K562 (cell line): ENCODE measurements around the gene ITPR1. TPM values are rescaled to one million over a fixed set of nuclear protein-coding genes. Genes with fewer than 3 reads are reported as not detected.

Experiments
- ATAC-seq: fragments of 200-7000 bp; cut with Tn5 transposase; 3 replicates; pipeline ENCODE4 v1.9.1; 2020; ENCODE audit warnings: moderate library complexity
- BruUV-seq: library from RNA; stranded (reverse); fragments of 400-500 nt; replicated peaks from 2 replicates; lab custom pipeline; 2021; lab: Mats Ljungman, UMichigan
- CTCF ChIA-PET: fragments of 300-600 bp; formaldehyde crosslinking; extraction: SDS; loops from one replicate; lab custom pipeline; 2021; ENCODE audit warnings: low intra/inter-chr PET ratio; lab: Yijun Ruan, JAX
- POLR2A ChIA-PET: fragments of 300-600, 350-650 bp; sonication (Branson Sonifier 250); formaldehyde crosslinking; extraction: SDS; loops from one replicate; lab custom pipeline; 2021; ENCODE audit warnings: antibody characterized with exemption, inconsistent platforms; lab: Yijun Ruan, JAX
- DNase-seq, 4 experiments: peaks; one replicate each; pipeline versions ENCODE4 v3.0.0 to v3.0.0-alpha.2; 2011 to 2018; ENCODE audit warnings: low spot score in 3 of 4, mixed read lengths in 3 of 4; ENCODE audit errors: extremely low read depth in 1 of 4
- FAIRE-seq: peaks from 2 replicates; lab custom pipeline; 2011; peaks lifted over from hg19 to GRCh38; lab: Jason Lieb, UNC
- H2AFZ ChIP-seq: 2 replicates; pipeline ENCODE4 v1.6.0; 2011; ENCODE audit warnings: low read depth, low read length, control low read depth, inconsistent platforms
- H3K27ac ChIP-seq: fragments of 200-600 bp; 3 replicates; pipeline ENCODE4 v1.8.0; 2011; ENCODE audit warnings: low read depth, mild to moderate bottlenecking, control low read depth, inconsistent platforms, low read length, moderate library complexity, mixed read lengths; ENCODE audit errors: extremely low read depth
- H3K27me3 ChIP-seq, 2 experiments: fragments of 300-600 bp in 1 of 2; 2 replicates in 1 of 2; 3 replicates in 1 of 2; pipeline versions ENCODE4 v1.6.0 to v1.8.0; 2011; ENCODE audit warnings: inconsistent platforms in 2 of 2, low read length in 2 of 2, mild to moderate bottlenecking in 1 of 2, mixed read lengths in 1 of 2, moderate library complexity in 1 of 2; ENCODE audit not compliant: control insufficient read depth in 2 of 2, insufficient read depth in 2 of 2
- H3K36me3 ChIP-seq: fragments of 300-600 bp; 3 replicates; pipeline ENCODE4 v1.8.0; 2011; ENCODE audit warnings: mild to moderate bottlenecking, low read length, inconsistent platforms; ENCODE audit not compliant: control insufficient read depth, insufficient read depth
- H3K4me1 ChIP-seq, 2 experiments: fragments of 200-600 bp in 1 of 2; replicated peaks in 1 of 2; 2 replicates in 1 of 2; 3 replicates in 1 of 2; pipeline versions ENCODE4 v1.5.1 to v1.8.0; 2011; ENCODE audit warnings: inconsistent platforms in 2 of 2, low read length in 2 of 2, mild to moderate bottlenecking in 1 of 2, mixed read lengths in 1 of 2, moderate library complexity in 1 of 2; ENCODE audit not compliant: control insufficient read depth in 2 of 2, insufficient read depth in 2 of 2
- H3K4me2 ChIP-seq: 2 replicates; pipeline ENCODE4 v1.6.1; 2011; ENCODE audit warnings: low read length, control low read depth, inconsistent platforms, mixed read lengths; ENCODE audit not compliant: insufficient read depth
- H3K4me3 ChIP-seq: fragments of 200-600 bp; sonication (generic), shearing (Covaris generic); 2 replicates; pipeline ENCODE4 v1.5.1; 2016; ENCODE audit warnings: control low read depth, inconsistent platforms
- H3K79me2 ChIP-seq: fragments of 200-600 bp; 3 replicates; pipeline ENCODE4 v1.8.0; 2011; ENCODE audit warnings: low read length, inconsistent platforms; ENCODE audit not compliant: control insufficient read depth, insufficient read depth
- H3K9ac ChIP-seq, 2 experiments: 2 replicates each; pipeline versions ENCODE4 v1.6.0 to v1.6.1; 2011; ENCODE audit warnings: low read depth in 2 of 2, low read length in 2 of 2, control low read depth in 1 of 2, inconsistent platforms in 1 of 2, mild to moderate bottlenecking in 1 of 2, mixed read lengths in 1 of 2; ENCODE audit not compliant: insufficient read depth in 1 of 2
- H3K9me1 ChIP-seq: one replicate; pipeline ENCODE4 v1.6.0; 2011; ENCODE audit warnings: inconsistent platforms, mild to moderate bottlenecking, low read length, moderate library complexity; ENCODE audit not compliant: control insufficient read depth, insufficient read depth
- H3K9me3 ChIP-seq: replicated peaks from 2 replicates; pipeline ENCODE4 v1.5.1; 2011; ENCODE audit warnings: low read depth, low read length, inconsistent platforms; ENCODE audit not compliant: control insufficient read depth, insufficient read depth
- H4K20me1 ChIP-seq: replicated peaks from 2 replicates; pipeline ENCODE4 v1.6.1; 2011; ENCODE audit warnings: low read length, inconsistent platforms, mixed read lengths; ENCODE audit not compliant: control insufficient read depth, insufficient read depth
- BRCA1 ChIP-seq, 2 experiments: fragments of 450-650 bp in 1 of 2; sonication (generic) in 1 of 2; formaldehyde crosslinking in 1 of 2; IDR thresholded peaks; 2 replicates each; pipeline versions ENCODE4 v1.5.0 to v1.6.1; 2017 to 2020; ENCODE audit warnings: mild to moderate bottlenecking in 1 of 2, missing genetic modification reagents in 1 of 2
- CREB5 ChIP-seq: fragments of 250-450 bp; sonication (Bioruptor Pico); IDR thresholded peaks from 2 replicates; pipeline ENCODE4 v1.5.0; 2020; ENCODE audit warnings: mild to moderate bottlenecking
- CTCF ChIP-seq, 3 experiments: IDR thresholded peaks in 2 of 3; conservative IDR thresholded peaks in 1 of 3; 2 replicates each; pipeline ENCODE4 v1.5.1; 2011 to 2012; ENCODE audit warnings: low read length in 3 of 3, mild to moderate bottlenecking in 3 of 3, control low read depth in 2 of 3, improper control_type of control experiment in 1 of 3, inconsistent platforms in 1 of 3, low read depth in 1 of 3, mixed read lengths in 1 of 3, moderate library complexity in 1 of 3; ENCODE audit not compliant: insufficient read depth in 2 of 3
- DPF2 ChIP-seq: fragments of 450-650 bp; IDR thresholded peaks from 2 replicates; pipeline ENCODE4 v1.6.1; 2016
- EP400 ChIP-seq: fragments of 450-650 bp; IDR thresholded peaks from 2 replicates; pipeline ENCODE4 v1.6.1; 2017; ENCODE audit warnings: antibody characterized with exemption, mild to moderate bottlenecking, moderate library complexity
- L3MBTL2 ChIP-seq: fragments of 450-650 bp; IDR thresholded peaks from 2 replicates; pipeline ENCODE4 v1.6.1; 2016; ENCODE audit warnings: mild to moderate bottlenecking, moderate library complexity
- MAZ ChIP-seq, 2 experiments: fragments of 450-650 bp in 1 of 2; sonication (generic) in 1 of 2; formaldehyde crosslinking; IDR thresholded peaks in 1 of 2; conservative IDR thresholded peaks in 1 of 2; 2 replicates each; pipeline versions ENCODE4 v1.4.0 to v1.5.0; 2020; ENCODE audit warnings: mild to moderate bottlenecking in 1 of 2, missing genetic modification reagents in 1 of 2
- MEIS2 ChIP-seq: fragments of 450-650 bp; IDR thresholded peaks from 2 replicates; pipeline ENCODE4 v1.6.1; 2014; ENCODE audit warnings: mild to moderate bottlenecking; ENCODE audit not compliant: partially characterized antibody
- RBM14 ChIP-seq: fragments of 200-400 bp; formaldehyde crosslinking; IDR thresholded peaks from 2 replicates; pipeline ENCODE4 v1.6.1; 2018; ENCODE audit warnings: low read depth, mild to moderate bottlenecking, low read length, moderate library complexity, borderline replicate concordance; ENCODE audit not compliant: insufficient read depth
- RCOR1 ChIP-seq, 2 experiments: IDR thresholded peaks; 2 replicates each; pipeline ENCODE4 v1.6.1; 2012; ENCODE audit warnings: low read depth in 2 of 2, low read length in 2 of 2, borderline replicate concordance in 1 of 2, improper control_type of control experiment in 1 of 2
- SRSF1 ChIP-seq: fragments of 200-400 bp; formaldehyde crosslinking; IDR thresholded peaks from 2 replicates; pipeline ENCODE4 v1.6.1; 2017; ENCODE audit warnings: mild to moderate bottlenecking, low read depth, low read length, moderate library complexity
- TEAD4 ChIP-seq, 2 experiments: sonication (generic) in 1 of 2; formaldehyde crosslinking in 1 of 2; IDR thresholded peaks; 2 replicates each; pipeline versions ENCODE4 v1.6.1 to v1.8.0; 2012 to 2022; ENCODE audit warnings: borderline replicate concordance in 1 of 2, inconsistent platforms in 1 of 2, low read length in 1 of 2, mild to moderate bottlenecking in 1 of 2, missing genetic modification reagents in 1 of 2
- ZNF444 ChIP-seq: fragments of 250-450 bp; sonication (Bioruptor Pico); IDR thresholded peaks from 2 replicates; pipeline ENCODE4 v1.4.0; 2020; ENCODE audit warnings: mild to moderate bottlenecking, moderate library complexity
- ZNF766 ChIP-seq: fragments of 200-800 bp; sonication (Bioruptor generic); conservative IDR thresholded peaks from 2 replicates; pipeline ENCODE4 v1.6.1; 2016; ENCODE audit warnings: missing genetic modification characterization, missing compliant biosample characterization
- WGBS: fragments of 100-300 bp; shearing (Covaris generic); methylation state at CpG from one replicate; pipeline ENCODE4 v1.1.6; 2016; ENCODE audit warnings: low coverage, mixed read lengths; ENCODE audit not compliant: insufficient coverage; ENCODE audit errors: missing lambda C conversion rate; 5-methylcytosine and 5-hydroxymethylcytosine counted together
- in situ Hi-C: fragments of 300-500 bp; cut with MboI; formaldehyde crosslinking; loops from 4 replicates; pipeline ENCODE4 v1.15.0; 2018; ENCODE audit warnings: inconsistent platforms, mixed read lengths
- intact Hi-C: fragments of 100-400 bp; cut with micrococcal nuclease; formaldehyde crosslinking; loops from 2 replicates; pipeline ENCODE4 v1.14.2; 2022
- polyA plus RNA-seq, 8 experiments: library from polyadenylated mRNA; depleted of rRNA in 4 of 8; stranded (reverse) in 5 of 8; unstranded in 3 of 8; fragments of >200 nt; fragmentation: Nextera tagmentation in 2 of 8; fragmentation: Illumina TruSeq in 1 of 8; extraction: Ambion mirVana in 2 of 8; extraction: Trizol in 1 of 8; gene quantifications; 2 replicates each; pipeline versions ENCODE4 v1.2.1 to v1.2.3, GENCODE V29; 2011 to 2014; ENCODE audit warnings: inconsistent platforms in 1 of 8, missing spikeins in 1 of 8
- total RNA-seq, 7 experiments: library from RNA; depleted of rRNA in 6 of 7; stranded (reverse); fragments of >200 nt in 6 of 7; fragmentation: Illumina TruSeq in 2 of 7; extraction: Trizol in 2 of 7; gene quantifications; 2 replicates each; pipeline versions ENCODE4 v1.2.1 to v1.2.3, GENCODE V29; 2011 to 2021; ENCODE audit warnings: low replicate concordance in 1 of 7

Gene ITPR1
- total and polyA plus RNA-seq, 9 of the 15 experiments (the other 6 are each of a cell fraction or from before 2014, with no cell fraction given): 22.4 to 40.0 (median 27.4) TPM

GRCh38 chr3:4508048-4508981, 15.2 kb downstream of the ITPR1 start:
- Histone ChIP-seq H3K9ac (peak overlapping the region in 1 of 2 experiments; percentile 22; a peak in 1 of 4 replicates), H3K4me1 (peaks cover 21 to 64% of the 10 kb centered on the region in 2 experiments), H3K9me1 (no peaks in the 10 kb centered on the region), H3K79me2 (peaks cover 11% of the 10 kb centered on the region; the same call in 1 of the 3 replicates), H3K27ac (no peak overlapping the region), H3K4me3 (no peak overlapping the region), H3K4me2 (no peak overlapping the region), H3K36me3 (no peaks in the 10 kb centered on the region), H2AFZ (peak overlapping the region; percentile 20), H3K9me3 (no peaks in the 10 kb centered on the region), H3K27me3 (no peaks in the 10 kb centered on the region), H4K20me1 (no peaks in the 10 kb centered on the region; the same call in 1 of the 2 replicates)
- BruUV-seq: no TSS peak
- intact Hi-C loops (no loop called here), in situ Hi-C loops (no loop called here)
- peak; percentile 19 for FAIRE-seq
- ChIA-PET CTCF (no interaction called here), POLR2A (interaction anchor here (0.6 to 10.9 kb wide), 9 partner anchors 9 to 205 kb away, joined by 3 to 220 read pairs (median 4); partner anchors contain the start of genes ITPR1 and SUMF1)
- ATAC-seq: peak; percentile 36
- WGBS: 55% methylated on average over 8 of the region's 8 CpGs
- DNase-seq: peak; percentile 50 to 66 (median 58)
- TF ChIP-seq SRSF1: no peak
- 0 out of 2 replicates have a peak, but pooled peaks have one; percentile 43 for TF ChIP-seq DPF2
- TF ChIP-seq CREB5 (CRISPR knock-in tag): no peak
- peak in 1 of 2 experiments; percentile 67; a peak in 1 of 4 replicates for TF ChIP-seq MAZ (CRISPR knock-in tag; conservative IDR thresholded peaks at IDR 0.05 in 1 of 2, IDR thresholded peaks at IDR 0.05 in 1 of 2)
- peak in 1 of 2 experiments; percentile 66; a peak in 2 of 4 replicates for TF ChIP-seq RCOR1 (IDR thresholded peaks at IDR 0.05; ENCODE audit: borderline replicate concordance in 1 of 2, low read depth in 2 of 2, low read length in 2 of 2)
- 0 out of 2 replicates have a peak, but pooled peaks have one; percentile 15 for TF ChIP-seq L3MBTL2
- peak; percentile 62 for TF ChIP-seq MEIS2
- no peak for TF ChIP-seq EP400
- TF ChIP-seq ZNF766: no peak
- TF ChIP-seq RBM14: no peak
- peak; percentile 4; the same call in 1 of the 2 replicates for TF ChIP-seq TEAD4 (IDR thresholded peaks at IDR 0.05; ENCODE audit: low read length)
- TF ChIP-seq TEAD4 (CRISPR knock-in tag; IDR thresholded peaks at IDR 0.05; ENCODE audit: borderline replicate concordance): no peak
- TF ChIP-seq BRCA1 (IDR thresholded peaks at IDR 0.05): no peak
- TF ChIP-seq BRCA1 (CRISPR knock-in tag; IDR thresholded peaks at IDR 0.05): no peak
- TF ChIP-seq CTCF (IDR thresholded peaks at IDR 0.05 in 2 of 3, conservative IDR thresholded peaks at IDR 0.05 in 1 of 3; ENCODE audit: insufficient read depth in 2 of 3, low read depth in 1 of 3, low read length in 3 of 3): peak in 1 of 3 experiments; percentile 17; a peak in 1 of 6 replicates
- TF ChIP-seq ZNF444 (CRISPR knock-in tag): no peak
